K562 (cell line): ENCODE results near the gene MED29. TPM values are rescaled to one million over a fixed set of nuclear protein-coding genes. Genes with fewer than 3 reads are reported as not detected.

Experiments used
- CBX5 ChIP-seq: IDR thresholded peaks from 2 replicates; pipeline ENCODE4 v1.6.1; 2014; ENCODE audit warnings: low read depth, borderline replicate concordance
- EP300 ChIP-seq: IDR thresholded peaks from 2 replicates; pipeline ENCODE4 v1.6.1; 2012; ENCODE audit warnings: low read length, improper control_type of control experiment
- HLTF ChIP-seq: fragments of 450-650 bp; IDR thresholded peaks from 2 replicates; pipeline ENCODE4 v1.6.1; 2016
- SMARCE1 ChIP-seq: fragments of 450-650 bp; IDR thresholded peaks from 2 replicates; pipeline ENCODE4 v1.7.1; 2016; ENCODE audit warnings: mild to moderate bottlenecking
- TGIF2 ChIP-seq: sonication (generic); formaldehyde crosslinking; IDR thresholded peaks from 2 replicates; pipeline ENCODE4 v1.8.1; 2022; ENCODE audit warnings: mild to moderate bottlenecking, missing genetic modification reagents, moderate library complexity
- U2AF2 ChIP-seq: fragments of 200-400 bp; formaldehyde crosslinking; optimal IDR thresholded peaks from 2 replicates; pipeline ENCODE3; 2017; ENCODE audit warnings: low read depth, mild to moderate bottlenecking, low read length
- ZFP91 ChIP-seq: sonication (generic); formaldehyde crosslinking; IDR thresholded peaks from 2 replicates; pipeline ENCODE4 v1.8.0; 2022; ENCODE audit warnings: mild to moderate bottlenecking, missing genetic modification reagents
- ZNF124 ChIP-seq: sonication (generic); formaldehyde crosslinking; IDR thresholded peaks from 2 replicates; pipeline ENCODE4 v1.8.1; 2022; ENCODE audit warnings: missing genetic modification reagents
- ZNF143 ChIP-seq: sonication (generic); formaldehyde crosslinking; IDR thresholded peaks from 2 replicates; pipeline ENCODE4 v1.9.0; 2022; ENCODE audit warnings: mild to moderate bottlenecking, missing genetic modification reagents
- ZNF232 ChIP-seq: sonication (generic); formaldehyde crosslinking; IDR thresholded peaks from 2 replicates; pipeline ENCODE4 v1.8.0; 2022; ENCODE audit warnings: mild to moderate bottlenecking, missing genetic modification reagents
- polyA plus RNA-seq, 8 experiments: library from polyadenylated mRNA; depleted of rRNA in 4 of 8; stranded (reverse) in 5 of 8; unstranded in 3 of 8; fragments of >200 nt; fragmentation: Nextera tagmentation in 2 of 8; fragmentation: Illumina TruSeq in 1 of 8; extraction: Ambion mirVana in 2 of 8; extraction: Trizol in 1 of 8; gene quantifications; 2 replicates each; pipeline versions ENCODE4 v1.2.1 to v1.2.3, GENCODE V29; 2011 to 2014; ENCODE audit warnings: inconsistent platforms in 1 of 8, missing spikeins in 1 of 8
- total RNA-seq, 7 experiments: library from RNA; depleted of rRNA in 6 of 7; stranded (reverse); fragments of >200 nt in 6 of 7; fragmentation: Illumina TruSeq in 2 of 7; extraction: Trizol in 2 of 7; gene quantifications; 2 replicates each; pipeline versions ENCODE4 v1.2.1 to v1.2.3, GENCODE V29; 2011 to 2021; ENCODE audit warnings: low replicate concordance in 1 of 7
- TF ChIP-seq, protein P1 (sequence below), 3 experiments: IDR thresholded peaks in 2 of 3; conservative IDR thresholded peaks in 1 of 3; 2 replicates each; pipeline ENCODE4 v1.5.1; 2011 to 2012; ENCODE audit warnings: low read length in 3 of 3, mild to moderate bottlenecking in 3 of 3, control low read depth in 2 of 3, improper control_type of control experiment in 1 of 3, inconsistent platforms in 1 of 3, low read depth in 1 of 3, mixed read lengths in 1 of 3, moderate library complexity in 1 of 3; ENCODE audit not compliant: insufficient read depth in 2 of 3

MED29 gene
- total and polyA plus RNA-seq, 9 of the 15 experiments (the other 6 are each of a cell fraction or from before 2014, with no cell fraction given): 1.8 to 22.6 (median 12.4) TPM

GRCh38 chr19:39430675-39431593, 39.8 kb downstream of the MED29 start (continued):
- TF ChIP-seq CBX5: no peak
- TF ChIP-seq U2AF2: no peak
- no peak for TF ChIP-seq HLTF
- TF ChIP-seq ZNF143 (CRISPR knock-in tag): no peak; the same call in 1 of the 2 replicates
- no peak; the same call in 1 of the 2 replicates for TF ChIP-seq EP300
- no peak for TF ChIP-seq ZNF232 (CRISPR knock-in tag)
- no peak for TF ChIP-seq ZNF124 (CRISPR knock-in tag)
- no peak for TF ChIP-seq TGIF2
- TF ChIP-seq, protein P1, sequence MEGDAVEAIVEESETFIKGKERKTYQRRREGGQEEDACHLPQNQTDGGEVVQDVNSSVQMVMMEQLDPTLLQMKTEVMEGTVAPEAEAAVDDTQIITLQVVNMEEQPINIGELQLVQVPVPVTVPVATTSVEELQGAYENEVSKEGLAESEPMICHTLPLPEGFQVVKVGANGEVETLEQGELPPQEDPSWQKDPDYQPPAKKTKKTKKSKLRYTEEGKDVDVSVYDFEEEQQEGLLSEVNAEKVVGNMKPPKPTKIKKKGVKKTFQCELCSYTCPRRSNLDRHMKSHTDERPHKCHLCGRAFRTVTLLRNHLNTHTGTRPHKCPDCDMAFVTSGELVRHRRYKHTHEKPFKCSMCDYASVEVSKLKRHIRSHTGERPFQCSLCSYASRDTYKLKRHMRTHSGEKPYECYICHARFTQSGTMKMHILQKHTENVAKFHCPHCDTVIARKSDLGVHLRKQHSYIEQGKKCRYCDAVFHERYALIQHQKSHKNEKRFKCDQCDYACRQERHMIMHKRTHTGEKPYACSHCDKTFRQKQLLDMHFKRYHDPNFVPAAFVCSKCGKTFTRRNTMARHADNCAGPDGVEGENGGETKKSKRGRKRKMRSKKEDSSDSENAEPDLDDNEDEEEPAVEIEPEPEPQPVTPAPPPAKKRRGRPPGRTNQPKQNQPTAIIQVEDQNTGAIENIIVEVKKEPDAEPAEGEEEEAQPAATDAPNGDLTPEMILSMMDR (IDR thresholded peaks at IDR 0.05 in 2 of 3, conservative IDR thresholded peaks at IDR 0.05 in 1 of 3; ENCODE audit: insufficient read depth in 2 of 3, low read depth in 1 of 3, low read length in 3 of 3): no peak
- peak; percentile 28; the same call in 1 of the 2 replicates for TF ChIP-seq ZFP91 (CRISPR knock-in tag)
- peak; percentile 52; the same call in 1 of the 2 replicates for TF ChIP-seq SMARCE1
